HG03354 (cell line): Measurements from ENCODE around the gene RBKS.

ENCODE experiments used
- ATAC-seq: cut with Tn5 transposase; IDR thresholded peaks from one replicate; pipeline ENCODE4 v1.9.1; 2021; ENCODE audit warnings: mild to moderate bottlenecking; ENCODE audit not compliant: unreplicated experiment, poor library complexity, severe bottlenecking

Gene RBKS

DNA sequence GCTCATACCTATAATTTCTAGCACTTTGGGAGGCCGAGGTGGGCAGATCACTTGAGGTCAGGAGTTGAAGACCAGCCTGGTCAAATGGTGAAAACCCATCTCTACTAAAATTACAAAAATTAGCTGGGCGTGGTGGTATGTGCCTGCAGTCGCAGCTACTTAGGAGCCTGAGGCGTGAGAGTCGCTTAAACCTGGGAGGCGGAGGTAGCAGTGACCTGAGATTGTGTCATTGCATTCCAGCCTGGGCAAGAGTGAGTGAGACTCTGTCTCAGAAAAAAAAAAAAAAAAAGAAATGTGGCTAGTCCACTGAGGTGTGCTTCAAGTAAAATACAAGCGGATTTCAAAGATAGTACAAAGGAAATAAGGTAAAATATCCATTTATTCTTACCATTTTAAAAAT lies 46.2 kb downstream of the RBKS start:
- ATAC-seq = no peak

DNA sequence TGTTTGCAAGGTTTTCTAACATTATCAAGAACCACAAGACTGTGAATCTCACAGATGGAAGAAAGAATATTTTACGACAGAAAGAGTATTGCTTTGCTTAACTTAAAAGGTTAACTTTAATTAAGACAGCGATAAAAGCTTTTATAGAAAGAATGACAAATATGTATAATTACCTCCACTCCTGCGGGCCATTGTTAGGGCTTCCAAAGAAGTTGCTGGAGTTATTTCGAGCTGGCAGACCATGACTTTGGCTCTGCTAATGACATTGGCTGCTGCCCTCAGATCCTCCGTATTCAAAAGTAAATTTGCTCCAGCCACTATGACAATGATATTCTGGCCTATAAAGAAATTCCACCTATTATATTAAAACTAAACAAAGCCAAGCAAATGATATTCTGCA lies 47.3 kb downstream of the RBKS start:
- ATAC-seq = no peak

DNA sequence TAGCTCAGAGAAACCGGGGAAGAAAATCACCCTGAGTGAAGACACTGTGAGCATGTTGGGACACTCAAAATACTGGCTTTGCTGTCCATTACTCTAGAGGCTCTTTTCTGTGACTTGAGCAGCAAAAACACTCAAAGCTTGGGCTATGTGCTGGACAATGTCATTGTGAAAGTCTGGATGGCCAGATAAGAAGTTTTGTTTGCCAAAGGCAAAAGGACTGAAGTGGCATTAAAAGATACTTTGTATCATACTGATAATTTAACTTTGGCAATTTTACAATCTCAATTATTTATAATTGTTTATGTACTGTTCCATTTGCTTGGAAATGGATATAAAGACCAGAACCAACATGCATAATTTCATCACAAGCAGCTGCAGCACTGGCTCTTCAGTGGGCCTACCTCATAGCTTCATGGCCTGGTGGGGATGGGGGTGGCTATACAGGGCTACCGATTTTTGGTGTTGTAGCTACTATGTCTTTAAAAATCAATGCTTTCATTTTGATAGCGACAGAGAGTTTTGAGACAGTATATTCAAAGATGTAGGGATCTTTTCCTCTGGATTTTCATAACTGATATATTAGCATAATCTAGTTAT lies 51.1 kb downstream of the RBKS start:
- no peak for ATAC-seq

DNA sequence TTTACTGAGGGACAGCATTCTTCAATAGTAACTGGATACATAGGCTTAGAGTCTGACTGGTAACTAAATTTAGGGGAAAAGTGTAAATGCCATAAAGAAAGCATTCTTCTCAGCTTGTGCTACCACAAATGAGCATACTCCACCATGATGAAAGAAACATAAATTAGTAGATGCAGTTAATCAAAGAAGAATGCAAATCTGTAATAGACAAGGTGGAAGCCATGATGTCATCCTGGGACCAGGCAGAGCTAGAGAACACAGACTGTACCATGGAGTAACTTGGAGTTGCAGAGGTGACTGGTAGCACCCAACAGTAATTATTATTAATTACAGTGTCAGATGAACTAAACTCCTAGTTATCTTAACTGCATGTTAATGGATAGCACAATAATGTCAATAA lies 51.7 kb downstream of the RBKS start:
- no peak for ATAC-seq

DNA sequence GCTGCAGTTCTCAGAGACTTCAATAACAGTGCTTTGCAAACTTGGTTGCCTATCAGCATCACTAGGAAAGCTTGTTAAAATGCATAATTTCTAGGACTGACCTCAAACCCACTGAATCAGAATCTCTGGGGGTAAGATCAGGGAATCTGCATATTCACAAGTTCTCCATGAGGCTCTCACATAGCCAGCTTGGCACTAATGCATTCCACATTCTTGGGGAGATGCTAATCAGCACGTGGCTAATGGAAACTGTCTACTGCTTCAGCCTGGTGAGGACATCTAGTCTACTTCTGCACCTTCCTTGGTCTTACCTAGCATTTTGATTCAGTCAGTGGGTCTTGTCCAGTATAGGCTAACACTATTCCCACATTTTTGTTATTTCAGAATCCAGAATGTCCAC lies 56.3 kb downstream of the RBKS start:
- no peak for ATAC-seq

DNA sequence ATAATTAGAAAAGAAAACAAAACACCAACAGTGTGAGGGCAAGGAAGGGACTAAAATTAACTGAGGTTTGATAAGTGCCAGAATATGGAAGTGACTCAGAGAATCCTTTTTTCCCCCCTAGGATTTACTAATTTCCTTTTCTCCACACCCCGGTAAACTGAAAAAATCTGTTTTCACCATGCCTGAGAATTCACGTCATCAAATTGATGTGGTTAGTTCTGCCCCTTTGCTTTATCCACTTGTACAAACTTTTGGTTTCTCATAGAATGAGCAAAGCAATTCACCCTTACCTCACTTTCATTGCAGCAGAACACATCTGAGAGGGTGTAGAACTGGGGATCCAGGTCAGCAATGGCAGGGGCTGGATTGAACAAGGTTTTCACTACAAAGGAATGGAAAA lies 57.8 kb downstream of the RBKS start:
- ATAC-seq = no peak

DNA sequence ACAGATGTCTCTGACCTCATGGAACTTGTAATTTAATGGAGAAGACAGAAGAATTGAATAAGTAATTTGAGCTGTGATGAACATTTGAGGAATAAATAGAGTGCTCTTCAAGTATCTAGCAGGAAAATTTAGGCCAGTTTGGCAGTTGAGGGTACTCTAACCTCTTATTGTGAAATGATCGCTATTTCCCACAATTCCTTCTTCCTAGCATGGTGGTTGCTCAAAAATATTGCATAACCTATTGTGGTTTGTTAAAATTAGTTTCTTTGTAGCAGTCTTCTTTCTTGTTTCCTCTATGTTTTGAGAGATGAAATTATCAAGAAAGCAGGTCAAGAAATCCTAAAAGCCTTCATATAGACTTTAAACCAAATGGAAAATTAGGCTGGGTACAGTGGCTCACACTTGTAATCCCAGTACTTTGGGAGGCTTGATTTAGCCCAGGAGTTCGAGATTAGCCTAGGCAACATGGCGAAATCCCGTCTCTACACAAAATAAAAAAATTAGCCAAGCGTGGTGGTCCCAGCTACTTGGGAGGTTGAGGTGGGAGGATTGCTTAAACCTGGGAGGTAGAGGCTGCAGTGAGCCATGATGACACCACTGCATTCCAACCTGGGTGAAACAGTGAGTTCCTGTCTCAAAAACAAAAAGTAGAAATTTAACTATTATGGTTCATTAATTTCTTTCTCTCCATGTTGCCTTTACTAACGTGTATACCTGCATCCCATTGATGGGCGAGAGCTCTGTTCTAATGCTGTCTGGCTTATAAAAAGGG lies 58.7 kb downstream of the RBKS start:
- no peak for ATAC-seq

DNA sequence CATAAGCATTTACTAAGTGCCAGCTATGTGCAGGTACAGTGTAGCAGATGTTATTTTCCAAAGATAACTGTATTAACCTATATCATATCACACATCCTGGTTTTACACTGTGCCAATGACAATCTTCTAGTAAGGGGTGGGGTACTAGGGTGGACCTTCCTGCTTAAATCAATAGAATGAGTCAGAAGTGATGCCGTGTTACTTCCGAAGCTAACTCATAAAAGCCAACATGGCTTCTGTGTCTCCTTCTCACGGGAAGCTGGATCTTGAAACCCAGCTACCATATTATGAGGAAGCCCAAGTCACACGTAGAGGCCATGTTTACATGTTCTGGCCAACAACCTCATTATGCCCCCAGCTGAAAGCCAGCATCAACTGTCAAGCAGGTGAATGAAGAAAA lies 59.5 kb downstream of the RBKS start:
- ATAC-seq = no peak

DNA sequence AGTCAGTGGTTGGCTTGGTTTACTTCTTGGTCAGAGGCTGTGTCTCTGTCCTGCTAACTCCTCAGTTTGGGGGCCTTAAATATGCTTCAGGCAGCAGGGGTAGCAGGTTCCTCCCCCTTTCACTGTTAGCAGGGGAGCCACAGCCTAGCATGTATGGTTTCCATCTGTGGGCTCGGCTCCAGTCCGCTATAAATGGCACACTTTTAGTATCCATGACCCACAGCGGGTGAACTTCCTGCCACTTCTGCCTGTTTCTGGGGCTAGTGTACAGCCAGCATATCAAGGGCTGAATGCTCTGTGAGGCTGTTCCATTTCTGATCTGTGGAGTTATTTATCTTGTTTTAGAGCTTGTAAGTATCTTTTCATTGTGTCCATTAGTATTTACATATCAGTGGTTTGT lies 60.4 kb downstream of the RBKS start:
- ATAC-seq = no peak

DNA sequence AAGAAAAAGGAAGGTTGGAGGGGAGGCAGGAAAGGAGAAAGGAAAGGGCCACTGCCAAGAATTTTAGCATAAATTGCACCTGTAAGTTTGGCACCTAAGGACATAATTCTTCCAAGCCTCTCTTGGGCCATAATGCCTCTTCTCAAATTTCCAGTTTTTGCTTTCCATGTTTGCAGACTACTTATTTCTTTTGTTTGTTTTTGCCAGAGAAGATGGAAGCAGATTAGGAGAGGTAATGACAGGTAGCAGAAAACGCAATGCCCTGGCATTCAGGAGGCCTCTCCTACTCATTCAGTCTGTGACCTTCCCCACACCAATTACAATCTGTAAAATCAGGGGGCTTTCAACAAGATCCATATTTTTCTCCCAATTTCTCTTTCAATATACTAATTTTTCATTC lies 61.9 kb downstream of the RBKS start:
- no peak for ATAC-seq

DNA sequence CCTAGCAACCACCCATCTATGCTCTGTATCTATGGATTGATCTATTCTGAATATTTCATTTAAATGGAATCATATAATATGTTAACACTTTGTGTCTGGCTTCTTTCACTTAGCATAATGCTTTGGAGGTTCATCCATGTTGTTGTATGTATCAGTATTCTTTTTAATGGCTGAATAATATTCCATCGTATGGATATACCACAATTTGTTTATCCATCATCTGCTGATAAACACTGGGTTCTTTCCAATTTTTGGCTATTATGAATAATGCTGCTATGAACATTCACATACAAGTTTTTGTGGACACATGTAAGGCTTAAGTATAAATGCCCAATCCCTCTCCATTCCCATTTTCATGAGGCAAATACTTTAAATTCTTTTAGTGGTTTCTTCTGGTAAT lies 65.8 kb downstream of the RBKS start:
- no peak for ATAC-seq

DNA sequence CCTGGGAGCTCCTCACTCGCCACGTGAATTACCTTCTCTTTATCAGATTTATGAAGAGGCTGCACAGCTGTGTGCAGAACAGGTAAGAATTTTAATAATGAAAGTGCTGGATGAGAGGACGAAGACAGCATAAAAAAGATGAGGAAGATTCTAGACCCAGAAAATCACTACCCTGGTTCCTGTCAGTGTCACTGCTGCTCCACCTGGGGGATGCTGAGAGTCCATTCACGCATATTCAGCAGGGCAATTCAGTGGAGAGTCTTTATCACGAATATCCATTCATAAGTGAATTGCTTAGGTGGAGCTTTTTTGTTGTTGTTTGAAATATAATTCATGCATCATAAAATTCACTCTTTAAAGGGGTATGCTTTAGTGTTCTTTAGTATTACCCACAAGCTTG lies 66.6 kb downstream of the RBKS start:
- ATAC-seq = no peak

DNA sequence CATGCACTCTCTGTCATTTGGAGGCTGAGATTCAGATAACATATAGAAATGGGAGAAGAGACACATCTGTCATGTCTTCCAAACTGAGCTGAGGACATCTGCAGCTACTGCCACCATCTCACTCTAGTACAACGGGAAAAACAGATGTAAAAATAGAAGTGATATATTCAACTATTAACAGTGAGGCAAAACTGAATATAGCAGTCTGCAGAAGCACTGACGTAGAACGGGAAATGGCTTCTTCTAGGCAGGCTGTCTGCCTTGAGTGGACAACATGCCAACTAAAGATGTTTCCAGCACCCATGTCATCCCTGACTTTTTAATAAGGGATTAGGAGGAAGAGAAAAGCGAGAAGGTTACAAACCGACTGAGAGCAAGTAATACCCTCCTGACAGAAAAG lies 67.1 kb downstream of the RBKS start:
- ATAC-seq = no peak

DNA sequence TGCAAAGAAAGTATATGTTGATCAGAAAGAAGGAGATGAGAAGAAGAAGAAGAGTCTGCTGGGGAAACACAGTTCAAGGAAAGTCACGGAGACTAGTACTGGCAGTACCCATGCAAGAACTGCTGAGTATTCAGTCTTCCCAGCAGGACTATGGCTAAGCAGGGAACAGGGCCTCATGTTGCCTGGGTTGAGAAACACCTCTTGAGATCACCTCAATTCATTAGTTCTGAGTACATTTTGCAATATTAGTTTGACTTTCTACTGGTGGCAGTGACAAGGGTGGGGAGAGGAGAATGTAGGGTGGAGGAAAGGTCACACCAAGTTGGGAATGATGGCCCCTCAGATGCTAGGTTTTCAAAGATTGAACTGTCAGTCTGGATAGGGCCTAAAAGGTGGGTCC lies 68.1 kb downstream of the RBKS start:
- no peak for ATAC-seq

DNA sequence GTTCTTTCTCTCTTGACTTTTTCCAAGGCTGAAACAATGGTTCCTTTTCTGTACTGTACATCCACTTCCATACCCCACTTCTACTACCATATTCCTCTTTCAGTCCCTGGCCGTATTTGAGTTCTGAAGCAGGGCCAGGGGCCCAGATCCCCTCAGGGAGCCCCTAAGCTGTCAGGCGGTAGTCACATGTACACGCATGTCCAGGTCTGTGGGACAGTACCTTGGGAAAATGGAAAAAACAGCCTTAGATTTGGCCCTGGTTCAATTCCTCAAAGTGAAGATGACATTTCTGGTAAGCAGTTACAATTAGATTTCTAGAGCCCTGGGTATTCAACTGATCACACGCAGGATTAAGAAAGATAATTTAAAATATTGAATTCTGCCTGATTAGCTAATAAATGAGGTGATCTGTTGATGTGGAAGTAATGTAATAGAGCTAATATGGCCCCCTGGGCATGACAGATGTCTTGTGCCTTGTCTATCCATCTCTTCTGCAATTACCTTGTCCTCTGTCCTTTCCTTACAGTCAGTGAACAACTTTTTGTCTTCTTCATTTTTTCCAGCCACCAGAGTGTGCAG lies 74.2 kb downstream of the RBKS start:
- ATAC-seq = no peak

DNA sequence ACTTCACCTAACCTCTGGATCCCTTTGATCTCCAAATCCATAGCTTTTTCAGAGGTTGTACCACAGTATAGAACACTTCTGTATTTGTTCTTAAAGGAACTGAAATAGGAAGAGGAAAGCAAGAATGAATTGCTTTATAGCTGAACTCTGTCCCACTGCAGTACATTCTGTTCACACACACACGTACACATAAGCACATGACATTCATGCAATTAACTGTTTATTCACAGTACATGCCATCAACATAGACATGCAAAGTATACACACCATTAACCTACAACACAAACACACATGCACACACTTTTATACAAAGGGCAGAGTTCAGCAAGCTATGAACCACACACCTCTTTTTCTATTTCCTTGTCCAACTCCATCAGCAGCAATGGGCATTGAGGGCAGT lies 75.4 kb downstream of the RBKS start:
- ATAC-seq = no peak

DNA sequence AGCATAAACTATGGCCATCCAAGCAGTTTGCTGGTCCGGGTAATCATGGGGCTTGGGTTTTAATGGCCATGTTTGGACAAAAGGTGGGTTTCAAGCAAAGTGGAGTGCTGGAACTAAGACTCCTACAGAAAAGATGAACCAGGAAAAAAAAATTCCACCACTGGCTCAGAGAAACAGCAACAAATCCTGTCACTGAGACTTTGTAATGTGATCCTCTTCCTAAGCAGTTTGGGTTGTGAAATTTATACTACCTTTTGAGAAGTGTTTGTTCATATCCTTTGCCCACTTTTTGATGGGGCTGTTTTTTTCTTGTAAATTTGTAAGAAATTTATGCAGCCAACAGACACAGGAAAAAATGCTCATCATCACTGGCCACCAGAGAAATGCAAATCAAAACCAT lies 78.4 kb downstream of the RBKS start:
- ATAC-seq = no peak

DNA sequence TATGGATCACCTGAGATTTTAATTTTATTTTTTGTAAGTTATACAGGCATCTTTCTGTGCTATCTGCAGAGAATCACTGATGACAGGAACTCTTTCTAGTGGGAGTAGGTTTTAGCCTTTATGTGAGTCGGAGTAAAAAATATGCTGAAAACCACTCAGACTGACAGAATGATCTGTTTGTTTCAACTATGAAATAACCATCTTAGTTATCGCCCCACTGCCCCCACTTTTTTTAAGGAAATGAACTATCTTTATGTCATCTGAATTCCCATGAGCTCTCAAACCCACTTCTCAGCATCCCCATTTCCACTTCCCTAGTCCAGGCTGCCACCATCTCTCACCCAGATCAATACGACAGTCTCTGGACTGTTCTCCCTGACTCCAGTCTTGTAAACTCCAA lies 79.7 kb downstream of the RBKS start:
- no peak for ATAC-seq

DNA sequence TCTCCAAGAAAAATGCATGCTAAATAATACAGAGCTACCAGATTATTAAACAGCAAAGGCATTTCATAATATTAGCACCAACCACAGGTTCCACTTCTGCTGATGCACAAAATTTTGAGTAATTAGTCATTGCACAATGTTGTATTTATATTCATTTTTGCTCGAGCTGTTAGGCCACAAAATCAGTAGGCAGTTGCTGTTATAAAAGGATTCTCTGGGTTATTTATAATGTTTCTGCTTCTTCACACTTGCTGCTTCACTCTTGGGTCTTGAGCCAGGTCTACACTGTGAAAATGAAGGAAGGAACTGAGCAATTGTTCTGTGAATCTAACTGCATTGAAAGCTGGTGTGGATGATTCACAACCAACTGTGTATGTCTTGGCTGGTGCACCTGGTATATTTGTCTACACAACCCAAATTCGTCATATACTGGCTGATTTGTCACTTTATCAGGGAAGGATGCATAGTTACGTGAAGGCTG lies 80.4 kb downstream of the RBKS start:
- no peak for ATAC-seq

DNA sequence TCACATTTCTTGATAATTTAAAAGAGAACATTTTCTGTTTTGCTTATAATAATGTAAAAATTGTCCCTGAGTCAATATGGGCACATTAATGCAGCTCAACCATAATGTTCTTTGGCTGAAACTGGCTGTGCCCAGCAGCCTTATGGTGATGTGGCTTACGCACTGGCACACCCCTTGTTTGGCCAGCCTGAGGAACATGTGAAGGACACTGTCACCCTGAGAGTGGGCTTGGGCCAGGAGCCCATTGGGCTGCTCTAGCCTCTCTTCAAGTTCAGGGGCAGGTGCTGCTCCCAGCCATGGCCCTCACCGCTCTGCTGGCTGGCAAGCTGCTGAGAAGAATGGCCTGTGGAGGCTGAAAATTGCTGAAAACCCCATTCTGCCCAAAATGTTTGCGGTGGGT lies 81.2 kb downstream of the RBKS start:
- ATAC-seq = no peak

DNA sequence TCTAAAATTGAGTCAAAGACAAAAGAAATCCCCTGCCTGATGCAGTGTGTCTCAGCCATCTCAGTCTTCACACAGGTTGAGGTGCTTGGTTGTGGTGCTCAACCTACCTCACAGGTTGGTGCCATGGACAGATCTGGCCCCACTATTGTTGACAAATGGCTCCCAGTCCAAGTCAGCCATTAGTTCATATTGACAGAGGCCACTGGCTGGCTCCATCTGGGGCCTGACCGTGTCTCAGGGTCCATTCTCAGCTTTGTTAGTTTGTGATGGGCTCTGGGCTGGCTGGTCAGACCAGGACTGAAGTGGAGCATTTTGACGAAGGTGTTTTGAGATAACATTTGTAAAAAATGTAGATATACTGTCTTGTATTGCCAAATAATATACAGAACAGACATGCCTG lies 81.8 kb downstream of the RBKS start:
- no peak for ATAC-seq
